HCEC 1CT (cell line): ENCODE measurements around the gene DOK1.
"Not testable (repeated sequence)": the region's sequence is repeated elsewhere in the genome, so short reads cannot be mapped to it uniquely, and the experiment has no call there.

Experiments used
- DNase-seq: peaks from one replicate; pipeline ENCODE4 v3.0.0-alpha.2; 2017

The DOK1 gene

DNA sequence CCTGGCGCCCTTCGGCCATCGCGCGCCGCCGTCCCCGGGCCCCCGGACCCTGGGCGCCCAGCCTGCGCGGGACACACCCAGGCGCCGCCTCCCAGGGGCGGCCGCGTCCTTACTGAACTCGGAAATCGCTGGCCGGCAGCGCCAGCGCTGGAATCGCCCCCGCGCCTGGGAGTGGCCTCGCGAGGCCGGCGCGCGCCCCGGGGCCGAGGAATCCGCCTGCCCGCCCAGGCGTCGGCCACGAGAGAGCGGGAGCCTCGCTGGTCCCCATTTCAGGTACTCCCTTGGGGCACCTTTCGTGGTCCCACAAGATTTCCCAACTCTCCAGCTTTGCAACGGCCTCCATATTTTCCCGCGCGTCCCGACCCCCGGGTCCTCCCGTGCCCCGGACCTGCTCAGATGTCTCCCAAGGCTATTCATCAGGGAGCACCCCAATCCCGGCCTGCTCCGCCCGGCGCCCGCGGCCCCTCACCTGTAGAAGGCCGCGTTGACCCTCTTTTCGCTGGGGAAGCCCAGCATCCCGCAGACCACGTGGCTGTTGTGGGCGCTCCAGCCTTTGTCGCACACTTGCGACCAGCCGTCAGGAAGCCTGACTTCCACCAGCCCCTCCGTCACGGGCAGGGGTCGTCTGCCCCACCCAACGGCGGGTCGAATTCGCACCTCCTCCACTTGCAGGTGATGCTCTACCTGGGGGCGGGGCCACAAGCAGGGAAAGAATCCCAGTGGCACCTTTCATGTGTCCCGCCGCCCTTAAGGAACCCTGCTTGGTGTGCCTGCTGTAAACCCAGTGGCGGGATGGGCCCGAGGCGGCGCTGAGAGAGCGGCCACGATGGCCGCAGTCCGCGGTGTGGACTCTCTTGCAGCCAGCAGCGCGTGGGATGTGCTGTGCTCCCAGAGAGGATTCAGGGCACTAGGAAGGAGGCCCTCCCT is 5.4 kb upstream of the DOK1 start:
- DNase-seq: peak; percentile 55

DNA sequence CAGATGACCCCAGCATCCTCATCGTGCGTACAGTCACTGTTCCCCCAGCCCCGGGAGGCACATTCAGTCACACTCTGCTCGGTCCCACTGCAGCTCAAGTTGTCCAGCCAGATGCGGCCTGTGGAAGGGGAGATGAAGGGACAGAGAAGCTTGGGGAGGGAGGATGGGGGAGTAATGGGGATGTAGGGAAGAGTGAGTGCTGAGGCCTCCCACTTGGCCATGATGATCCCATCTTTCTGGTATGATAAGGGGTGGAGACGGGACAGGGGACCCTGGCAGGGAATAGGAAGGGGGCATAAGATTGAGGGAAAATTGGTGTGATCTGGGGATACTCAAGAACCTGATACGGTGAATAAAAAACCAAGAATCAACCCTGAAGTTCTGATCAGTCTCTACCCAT is 4.3 kb upstream of the DOK1 start:
- DNase-seq: no peak

DNA sequence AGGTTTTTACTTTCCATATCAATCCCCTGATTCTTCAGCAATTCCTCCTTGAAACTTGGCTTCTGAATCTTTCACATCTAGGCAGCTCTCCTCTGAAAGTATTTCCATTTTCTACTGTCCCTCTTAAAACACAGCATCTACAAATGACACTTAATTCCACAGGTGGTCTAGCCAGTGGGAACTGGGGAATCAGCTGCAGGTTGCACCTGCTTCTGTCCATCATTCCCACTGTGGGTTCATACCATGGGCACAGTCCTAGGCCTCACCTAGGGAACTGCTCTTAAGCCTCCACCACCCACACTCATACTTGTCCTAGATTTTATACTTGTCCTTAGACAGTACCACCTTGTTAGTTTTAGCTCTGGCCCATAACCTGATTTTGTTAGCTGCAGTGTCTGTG is 3.0 kb upstream of the DOK1 start:
- DNase-seq: no peak

DNA sequence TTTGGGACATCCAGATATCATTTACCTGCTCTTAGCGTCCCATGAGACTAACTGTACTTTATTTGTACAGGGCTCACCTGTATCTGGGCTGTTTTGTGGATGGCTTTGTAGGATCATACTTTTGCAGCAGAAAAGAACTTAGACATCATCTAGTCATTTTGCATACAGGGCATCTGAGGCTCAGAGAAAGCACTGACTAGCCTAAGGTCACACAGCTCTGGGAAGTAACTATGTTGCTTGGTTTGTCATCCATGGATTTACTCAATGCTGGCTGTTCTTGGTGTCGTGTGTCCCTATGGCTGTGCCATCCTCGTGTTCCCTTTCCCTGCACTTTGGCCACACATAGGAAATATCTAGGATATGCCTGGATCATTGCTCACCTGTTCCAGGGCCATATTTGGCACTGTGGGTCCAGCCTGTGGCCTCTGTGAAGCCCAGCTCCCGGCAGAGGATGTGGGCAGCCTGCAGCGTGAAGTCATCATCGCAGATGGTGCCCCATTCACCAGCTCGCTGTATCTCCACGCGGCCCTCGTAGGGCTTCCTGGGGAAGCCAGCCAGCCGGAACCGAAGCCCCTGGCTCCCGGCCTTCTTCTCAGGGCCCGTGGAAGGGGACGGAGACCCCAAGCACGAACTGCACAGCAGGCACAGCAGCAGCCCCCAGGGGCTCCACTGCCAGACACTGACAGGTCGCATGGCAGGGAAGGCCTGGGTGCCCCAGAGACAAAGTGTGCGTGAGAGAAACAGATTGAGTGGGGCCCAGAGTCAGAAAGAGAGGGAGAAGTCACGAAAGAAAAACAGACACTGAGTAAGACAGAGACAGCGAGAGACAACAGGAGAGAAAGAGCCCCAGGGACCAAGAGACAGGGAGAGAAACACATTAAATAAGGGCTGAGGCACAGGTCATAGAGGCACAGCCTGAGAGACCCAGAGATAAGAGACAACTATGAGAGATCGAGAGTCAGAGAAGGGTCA is 2.3 kb upstream of the DOK1 start:
- DNase-seq: no peak

DNA sequence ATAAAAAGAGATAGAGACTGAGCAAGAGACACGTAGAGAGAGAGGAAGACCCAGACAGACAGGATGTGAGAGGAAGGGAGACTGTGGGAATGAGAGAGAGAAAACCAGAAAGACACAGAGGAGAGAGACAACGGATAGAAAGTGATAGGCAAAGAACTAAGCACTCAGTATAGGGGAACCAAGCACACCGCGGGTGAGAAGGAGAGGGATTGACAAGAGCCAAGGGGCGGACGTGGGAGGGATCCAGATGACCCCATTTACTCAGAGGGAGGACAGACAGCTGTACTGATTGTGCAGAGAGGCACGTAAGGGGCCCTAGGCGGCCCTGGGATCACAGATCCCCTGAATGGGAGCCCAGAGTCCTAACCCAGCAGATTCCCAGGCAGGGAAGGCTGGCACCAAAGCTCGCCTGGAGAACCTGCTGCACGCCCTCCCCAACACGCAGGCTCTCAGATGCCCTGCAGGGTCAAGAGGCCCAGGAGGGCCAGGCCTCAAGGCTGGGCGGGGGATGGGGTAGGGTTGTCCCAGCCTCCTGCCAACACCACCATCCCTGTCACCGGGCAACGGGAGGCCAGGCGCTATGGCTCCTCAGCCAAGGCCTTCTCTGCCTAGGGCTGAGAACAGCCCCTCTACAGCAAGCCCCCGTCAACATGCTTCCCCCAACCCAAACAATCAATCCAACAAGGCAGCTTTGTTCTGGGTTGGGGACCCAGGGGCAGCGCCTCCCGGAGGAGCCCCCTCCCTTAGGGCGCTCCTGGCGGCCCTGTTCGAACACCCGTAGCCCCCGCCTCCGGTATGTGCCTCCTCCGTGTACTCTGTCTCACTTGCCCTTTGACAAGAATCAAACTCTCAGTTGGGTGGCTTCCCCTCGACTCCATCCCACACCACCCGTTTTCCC is 1.4 kb upstream of the DOK1 start:
- DNase-seq: no peak

DNA sequence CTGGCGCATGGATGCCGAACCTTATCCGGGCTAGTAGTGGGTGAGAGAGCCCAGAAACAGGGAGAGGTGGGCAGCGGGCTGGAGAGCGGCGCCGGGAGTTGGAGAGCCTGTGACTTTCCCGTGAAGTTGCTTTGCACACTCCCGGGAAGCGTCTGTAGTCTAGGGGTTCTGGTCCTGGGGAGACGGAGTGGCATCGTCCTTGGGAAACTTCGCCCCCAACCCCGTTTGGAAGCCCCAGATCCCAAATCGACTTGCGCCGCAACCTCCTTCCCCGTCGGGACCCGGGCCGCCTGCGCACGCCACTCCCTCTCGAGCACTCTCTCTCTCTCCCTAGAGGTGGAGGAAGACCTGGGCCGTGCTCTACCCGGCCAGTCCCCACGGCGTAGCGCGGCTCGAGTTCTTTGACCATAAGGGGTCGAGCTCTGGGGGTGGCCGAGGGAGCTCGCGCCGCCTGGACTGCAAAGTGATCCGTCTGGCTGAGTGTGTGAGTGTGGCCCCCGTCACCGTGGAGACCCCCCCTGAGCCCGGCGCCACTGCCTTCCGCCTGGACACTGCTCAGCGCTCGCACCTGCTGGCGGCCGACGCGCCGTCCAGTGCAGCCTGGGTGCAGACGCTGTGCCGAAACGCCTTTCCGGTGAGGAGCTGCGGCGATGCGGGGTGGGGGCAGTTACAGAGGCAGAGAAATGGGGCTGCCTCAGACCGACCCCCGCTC is 456 bp downstream of the DOK1 start:
- DNase-seq: peak; percentile 13

DNA sequence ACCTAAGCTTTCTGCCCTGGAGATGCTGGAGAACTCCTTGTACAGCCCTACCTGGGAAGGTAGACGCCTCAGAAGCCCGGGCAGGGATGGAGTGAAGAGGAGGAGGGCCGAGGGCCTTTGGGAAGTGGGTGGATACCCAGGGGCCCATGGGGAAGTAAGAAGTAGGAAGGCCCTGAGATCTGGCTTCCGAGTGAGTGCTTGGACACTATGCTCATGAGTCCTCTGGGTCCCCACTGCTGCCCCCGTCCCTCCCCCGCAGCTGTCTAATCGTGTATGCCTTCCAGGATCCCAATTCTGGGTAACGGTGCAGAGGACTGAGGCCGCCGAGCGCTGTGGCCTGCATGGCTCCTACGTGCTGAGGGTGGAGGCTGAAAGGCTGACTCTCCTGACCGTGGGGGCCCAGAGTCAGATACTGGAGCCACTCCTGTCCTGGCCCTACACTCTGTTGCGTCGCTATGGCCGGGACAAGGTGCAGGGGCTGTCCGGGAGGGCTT is 1.1 kb downstream of the DOK1 start:
- DNase-seq: no peak

DNA sequence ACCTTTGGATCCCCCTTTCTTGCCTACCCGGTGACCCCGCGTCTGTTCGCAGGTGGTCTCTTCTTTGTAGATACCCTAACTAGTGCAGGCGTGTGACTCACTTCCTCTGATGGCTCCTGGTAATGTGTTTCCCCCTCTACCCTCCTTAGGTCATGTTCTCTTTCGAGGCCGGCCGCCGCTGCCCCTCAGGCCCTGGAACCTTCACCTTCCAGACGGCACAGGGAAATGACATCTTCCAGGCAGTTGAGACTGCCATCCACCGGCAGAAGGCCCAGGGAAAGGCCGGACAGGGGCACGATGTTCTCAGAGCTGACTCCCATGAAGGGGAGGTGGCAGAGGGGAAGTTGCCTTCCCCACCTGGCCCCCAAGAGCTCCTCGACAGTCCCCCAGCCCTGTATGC is 1.6 kb downstream of the DOK1 start:
- no peak for DNase-seq

DNA sequence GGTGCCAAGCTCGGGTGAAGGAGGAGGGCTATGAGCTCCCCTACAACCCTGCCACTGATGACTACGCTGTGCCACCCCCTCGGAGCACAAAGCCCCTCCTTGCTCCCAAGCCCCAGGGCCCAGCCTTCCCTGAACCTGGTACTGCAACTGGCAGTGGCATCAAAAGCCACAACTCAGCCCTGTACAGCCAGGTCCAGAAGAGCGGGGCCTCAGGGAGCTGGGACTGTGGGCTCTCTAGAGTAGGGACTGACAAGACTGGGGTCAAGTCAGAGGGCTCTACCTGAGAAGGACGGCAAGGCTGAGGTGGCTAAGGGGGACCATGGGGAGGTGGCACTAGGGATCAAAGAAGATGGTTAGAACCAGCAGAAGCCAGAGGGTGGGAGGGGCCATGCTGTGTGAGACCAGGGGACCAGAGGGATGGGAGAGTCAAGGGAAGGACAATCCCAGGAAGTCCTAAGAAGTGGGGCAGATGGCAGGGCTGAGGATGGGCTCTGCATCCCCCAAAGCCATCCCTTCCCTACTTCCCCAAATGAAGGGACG is 2.4 kb downstream of the DOK1 start:
- no peak for DNase-seq

DNA sequence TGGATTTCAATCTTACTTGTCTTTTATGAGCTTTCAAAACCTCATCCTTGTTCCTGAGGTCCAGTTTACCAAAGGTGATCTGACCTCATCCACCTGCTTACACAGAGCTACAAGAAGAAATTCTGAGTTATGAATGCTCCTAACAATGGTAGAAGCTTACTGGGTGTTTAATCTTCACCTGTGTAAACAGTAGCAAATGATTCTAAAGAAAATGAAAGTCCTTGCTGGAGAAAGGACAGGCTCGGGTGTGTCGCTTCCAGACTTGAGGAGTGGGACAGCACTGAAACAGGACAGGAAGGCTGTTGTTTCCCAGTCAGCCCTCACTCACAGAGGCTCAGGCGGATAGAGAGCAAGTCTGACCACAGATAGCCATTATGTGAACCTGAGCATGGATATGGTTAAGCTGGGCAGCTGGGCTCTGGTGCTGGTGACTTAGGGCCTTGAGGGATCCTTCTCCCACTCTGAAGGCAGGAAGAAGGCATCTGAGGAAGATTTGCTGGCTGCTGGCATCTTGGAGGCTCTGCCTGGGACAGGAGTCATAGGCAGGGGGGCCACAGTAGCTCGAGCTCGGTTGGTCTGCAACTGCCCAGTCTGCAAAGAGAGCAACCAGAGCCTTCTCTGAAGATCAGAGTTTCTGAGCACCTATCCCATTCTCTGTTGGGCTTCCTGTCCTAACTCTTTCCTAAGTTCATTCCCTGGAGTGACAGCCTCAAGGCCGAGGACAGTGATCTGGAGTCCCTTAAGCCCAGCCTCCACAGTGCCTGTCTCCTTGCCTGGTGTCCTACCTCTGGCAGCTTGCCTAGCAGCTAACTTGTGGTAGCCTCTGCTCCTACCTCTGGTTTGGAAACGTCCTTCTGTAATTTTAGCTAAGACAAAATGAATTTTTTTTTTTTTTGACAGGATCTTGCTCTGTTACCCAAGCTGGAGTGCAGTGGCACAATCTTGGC is 4.0 kb downstream of the DOK1 start:
- DNase-seq: no peak

DNA sequence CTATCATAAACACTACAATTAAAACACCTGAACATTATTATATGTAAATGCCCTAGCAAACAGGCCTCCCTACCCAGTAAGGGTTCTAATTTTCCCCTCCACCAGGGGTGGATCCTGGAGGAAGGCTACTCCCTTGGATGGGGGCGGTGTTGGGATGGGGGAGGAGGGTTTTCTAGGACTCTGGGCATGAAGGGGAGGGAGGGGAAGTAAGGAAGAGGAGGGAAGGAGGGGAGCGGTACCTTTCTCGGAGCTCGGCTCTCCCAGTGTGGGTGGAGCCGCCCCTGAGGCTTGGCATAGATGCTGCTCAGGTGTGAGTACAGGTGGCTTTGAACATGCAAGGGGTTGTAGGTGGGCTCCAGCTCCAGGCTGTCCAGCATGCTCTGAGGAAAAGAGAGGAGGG is 5.4 kb downstream of the DOK1 start:
- no peak for DNase-seq

DNA sequence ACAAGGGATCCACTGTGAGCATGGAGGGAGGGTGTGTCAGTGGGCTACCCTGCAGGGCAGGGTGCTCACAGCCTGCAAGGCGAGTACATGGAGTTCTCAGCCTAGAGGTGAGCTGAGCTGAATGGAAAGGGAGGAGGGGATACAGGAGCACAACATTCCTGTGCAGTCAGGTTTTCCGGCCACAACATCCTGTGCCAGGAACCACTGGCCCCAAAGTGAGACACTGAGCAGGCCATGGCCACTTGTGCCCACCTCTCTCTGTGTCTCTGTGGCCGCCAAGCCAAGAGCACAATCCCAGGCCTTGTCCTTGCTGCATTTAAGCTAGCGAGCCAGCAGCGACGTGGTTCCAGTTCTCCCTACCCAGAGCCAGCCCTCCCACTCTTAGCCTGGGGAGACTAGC is 6.1 kb downstream of the DOK1 start:
- DNase-seq: no peak

DNA sequence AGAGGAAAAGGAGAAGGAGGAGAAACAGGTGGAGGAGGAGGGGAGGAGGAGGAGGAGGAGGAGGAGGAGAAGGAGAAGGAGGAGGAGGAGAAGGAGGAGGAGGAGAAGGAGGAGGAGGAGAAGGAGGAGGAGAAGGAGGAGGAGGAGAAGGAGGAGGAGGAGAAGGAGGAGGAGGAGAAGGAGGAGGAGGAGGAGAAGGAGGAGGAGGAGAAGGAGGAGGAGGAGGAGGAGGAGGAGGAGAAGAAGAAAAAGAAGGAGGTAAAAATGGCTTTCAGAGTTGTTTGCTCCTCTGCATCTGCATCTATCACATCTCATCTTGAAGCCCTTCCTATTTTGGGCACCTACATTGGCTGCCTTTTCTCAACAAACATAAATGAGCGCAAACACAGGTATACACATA is 6.5 kb downstream of the DOK1 start:
- not testable (repeated sequence) for DNase-seq

DNA sequence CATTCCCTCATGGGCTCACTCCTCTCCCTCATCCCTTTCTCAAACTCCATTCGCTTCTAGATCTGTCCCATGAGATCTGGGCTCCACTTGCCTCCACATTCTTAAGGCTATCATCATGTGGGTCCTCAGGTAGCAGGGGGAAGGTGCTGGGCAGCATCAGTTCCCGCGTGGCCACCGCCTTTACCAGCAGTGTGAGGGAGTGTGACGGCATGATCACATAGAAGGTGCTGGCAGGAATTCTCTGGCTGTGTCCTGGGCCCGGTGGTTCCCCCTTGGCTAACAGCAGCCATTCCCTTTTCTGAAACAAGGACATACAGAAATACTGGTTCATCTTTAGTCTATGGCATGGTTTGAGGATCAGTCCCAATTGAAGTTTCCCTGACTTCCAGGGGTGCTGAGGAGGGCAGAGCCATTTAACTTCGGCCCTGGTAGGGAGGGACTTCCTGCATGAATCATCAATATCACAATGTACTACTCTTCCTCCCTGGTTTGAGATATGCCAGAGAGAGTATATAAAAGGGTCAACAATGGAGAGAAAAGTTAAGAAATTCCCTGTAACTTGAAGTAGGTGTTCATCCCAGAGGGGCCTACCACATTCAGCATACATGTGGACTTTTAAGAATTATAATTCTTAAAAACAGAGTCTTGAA is 7.7 kb downstream of the DOK1 start:
- DNase-seq: no peak

DNA sequence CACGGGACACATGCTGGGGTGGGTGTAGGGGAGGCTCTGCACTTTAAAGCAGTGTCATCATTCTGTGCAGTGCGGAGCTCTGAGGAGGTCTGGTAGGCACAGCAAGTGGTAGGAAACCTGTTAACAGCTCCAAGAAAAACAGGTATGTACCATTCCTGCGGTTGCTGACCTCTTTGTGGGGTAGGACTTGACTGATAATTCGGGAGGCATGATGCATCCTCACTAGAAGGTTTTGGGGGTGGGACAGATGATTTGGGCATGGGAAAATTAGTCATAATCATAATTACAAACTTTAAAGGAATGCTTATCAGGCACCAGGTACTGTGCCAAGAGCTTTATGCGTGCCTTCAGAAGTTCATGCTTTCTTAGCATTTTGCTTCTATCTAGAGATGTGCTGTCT is 9.7 kb downstream of the DOK1 start:
- DNase-seq: peak; percentile 61

DNA sequence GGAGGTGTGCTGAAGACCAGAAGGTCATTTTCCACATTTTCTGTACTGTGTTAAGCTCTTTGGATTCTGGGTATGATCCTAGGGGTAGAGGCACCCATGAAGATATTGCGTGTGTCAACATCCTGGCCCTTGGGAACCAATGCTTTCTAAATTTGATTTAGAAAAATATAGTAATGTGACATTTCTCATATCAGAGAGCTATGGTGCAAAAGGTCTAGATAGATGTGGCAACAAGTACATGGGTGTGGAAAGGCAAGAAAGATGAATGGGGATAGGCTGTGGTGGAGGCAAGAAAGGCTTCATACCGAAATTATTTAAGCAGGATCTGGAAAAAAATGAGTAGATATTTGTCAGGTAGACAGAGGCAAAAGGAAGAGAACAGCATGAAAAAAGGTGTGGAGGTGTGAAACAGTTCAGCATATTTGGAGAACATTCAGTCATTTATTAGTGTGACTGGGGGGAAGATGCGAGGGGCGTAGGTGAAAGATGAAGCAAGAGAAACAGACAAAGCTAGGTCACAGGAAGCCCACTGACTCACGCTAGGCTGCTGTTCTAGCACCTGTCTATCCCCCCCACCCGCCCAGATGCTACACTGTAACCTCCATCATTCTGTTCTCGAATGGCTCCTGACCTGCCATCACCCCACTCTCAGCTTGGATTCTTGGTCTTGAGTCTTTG is 11.7 kb downstream of the DOK1 start:
- no peak for DNase-seq

DNA sequence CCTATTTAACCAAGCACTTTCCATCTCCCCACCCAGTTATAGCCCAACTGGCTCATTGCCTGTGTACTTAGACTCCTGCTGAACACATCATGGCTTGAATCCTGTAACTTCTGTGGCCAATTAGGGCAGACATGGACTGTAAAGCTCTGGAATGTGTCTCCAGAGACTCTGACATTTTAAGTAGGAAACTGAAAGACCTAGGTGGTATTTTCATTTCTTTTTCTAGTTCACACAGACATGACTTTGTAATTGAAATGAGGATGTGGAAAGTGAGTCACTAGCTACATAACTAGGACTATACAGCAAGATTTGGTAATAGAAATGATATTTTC is 12.2 kb downstream of the DOK1 start:
- peak; percentile 78 for DNase-seq

DNA sequence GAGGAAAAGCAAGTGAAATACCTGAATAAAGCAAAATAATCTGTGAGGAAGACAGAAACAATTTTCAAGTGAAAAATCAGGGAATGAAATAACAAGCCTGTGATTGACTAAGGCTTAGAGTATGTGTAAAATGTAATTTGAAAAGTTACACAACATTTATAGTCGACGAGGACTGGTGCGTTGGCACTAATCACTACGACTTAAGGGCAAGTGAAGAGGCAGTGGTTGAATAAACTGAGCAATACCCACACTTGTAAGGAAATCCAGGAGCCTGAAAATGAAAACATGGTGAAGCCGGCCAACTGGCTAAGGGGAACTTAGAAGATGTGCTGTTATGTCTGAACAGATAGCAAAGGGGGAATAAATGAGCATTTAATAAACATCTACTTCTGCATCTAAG is 13.4 kb downstream of the DOK1 start:
- DNase-seq: peak; percentile 91

DNA sequence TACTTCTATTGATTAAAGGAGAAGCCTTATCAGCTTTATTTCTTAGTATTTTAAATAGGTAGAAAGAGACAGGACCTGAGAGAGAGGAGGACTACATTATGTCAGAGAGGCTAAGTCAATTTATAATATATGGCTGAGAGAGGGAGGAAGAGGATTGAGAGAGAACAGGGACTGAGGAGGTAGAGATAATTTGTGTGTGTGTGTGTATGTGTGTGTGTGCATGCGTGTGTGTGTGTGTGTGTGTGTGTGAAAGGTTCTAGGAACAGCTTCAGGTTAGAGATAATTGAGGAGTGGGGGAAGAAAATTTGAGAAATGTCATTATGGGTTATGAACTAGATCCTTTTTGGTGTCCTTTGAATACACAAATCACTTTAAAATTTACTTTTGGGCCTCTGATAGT is 15.2 kb downstream of the DOK1 start:
- DNase-seq: no peak
